Neutrophil (primary cell): ENCODE data around the gene ASIC1.

Experiments
- H3K27ac ChIP-seq: fragments of 200-600 bp; sonication (generic); 2 replicates; pipeline ENCODE4 v1.5.1; 2016; ENCODE audit warnings: mild to moderate bottlenecking, moderate library complexity
- H3K27me3 ChIP-seq: fragments of 200-600 bp; sonication (generic); 2 replicates; pipeline ENCODE4 v1.6.0; 2016; ENCODE audit warnings: mild to moderate bottlenecking
- H3K36me3 ChIP-seq: fragments of 200-600 bp; sonication (generic); 2 replicates; pipeline ENCODE4 v1.5.1; 2017
- H3K4me1 ChIP-seq, 2 experiments: fragments of 200-600 bp in 1 of 2; sonication (generic) in 1 of 2; 1 replicate in 1 of 2; 2 replicates in 1 of 2; pipeline versions ENCODE4 v1.5.1 to v1.6.1; 2013 to 2016; ENCODE audit warnings: low read depth in 1 of 2, low read length in 1 of 2, mild to moderate bottlenecking in 1 of 2, moderate library complexity in 1 of 2; ENCODE audit not compliant: control insufficient read depth in 1 of 2, insufficient read depth in 1 of 2
- H3K4me3 ChIP-seq, 2 experiments: fragments of 200-600 bp in 1 of 2; sonication (generic) in 1 of 2; 1 replicate in 1 of 2; 2 replicates in 1 of 2; pipeline ENCODE4 v1.5.1; 2013 to 2016; ENCODE audit warnings: low read depth in 1 of 2, low read length in 1 of 2, mild to moderate bottlenecking in 1 of 2, moderate library complexity in 1 of 2
- H3K9me3 ChIP-seq: fragments of 200-600 bp; sonication (generic); 2 replicates; pipeline ENCODE4 v1.5.1; 2016
- TF ChIP-seq, protein P1 (sequence below): fragments of 200-600 bp; sonication (generic); IDR thresholded peaks from 2 replicates; pipeline ENCODE4 v1.5.1; 2016; ENCODE audit warnings: antibody characterized with exemption

Gene ASIC1

GRCh38 chr12:50107416-50108268, 50.2 kb downstream of the ASIC1 start:
- Histone ChIP-seq H3K36me3 (peaks cover 2% of the 10 kb centered on the region), H3K27ac (no peak overlapping the region), H3K9me3 (no peaks in the 10 kb centered on the region), H3K4me3 (no peak overlapping the region), H3K27me3 (peaks cover 6% of the 10 kb centered on the region), H3K4me1 (peaks cover 10 to 12% of the 10 kb centered on the region in 2 experiments)
- TF ChIP-seq, protein P1, sequence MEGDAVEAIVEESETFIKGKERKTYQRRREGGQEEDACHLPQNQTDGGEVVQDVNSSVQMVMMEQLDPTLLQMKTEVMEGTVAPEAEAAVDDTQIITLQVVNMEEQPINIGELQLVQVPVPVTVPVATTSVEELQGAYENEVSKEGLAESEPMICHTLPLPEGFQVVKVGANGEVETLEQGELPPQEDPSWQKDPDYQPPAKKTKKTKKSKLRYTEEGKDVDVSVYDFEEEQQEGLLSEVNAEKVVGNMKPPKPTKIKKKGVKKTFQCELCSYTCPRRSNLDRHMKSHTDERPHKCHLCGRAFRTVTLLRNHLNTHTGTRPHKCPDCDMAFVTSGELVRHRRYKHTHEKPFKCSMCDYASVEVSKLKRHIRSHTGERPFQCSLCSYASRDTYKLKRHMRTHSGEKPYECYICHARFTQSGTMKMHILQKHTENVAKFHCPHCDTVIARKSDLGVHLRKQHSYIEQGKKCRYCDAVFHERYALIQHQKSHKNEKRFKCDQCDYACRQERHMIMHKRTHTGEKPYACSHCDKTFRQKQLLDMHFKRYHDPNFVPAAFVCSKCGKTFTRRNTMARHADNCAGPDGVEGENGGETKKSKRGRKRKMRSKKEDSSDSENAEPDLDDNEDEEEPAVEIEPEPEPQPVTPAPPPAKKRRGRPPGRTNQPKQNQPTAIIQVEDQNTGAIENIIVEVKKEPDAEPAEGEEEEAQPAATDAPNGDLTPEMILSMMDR: no peak

GRCh38 chr12:50109319-50109718, 51.9 kb downstream of the ASIC1 start:
- Histone ChIP-seq H3K4me1 (peaks cover 10 to 17% of the 10 kb centered on the region in 2 experiments), H3K36me3 (no peaks in the 10 kb centered on the region), H3K27me3 (no peaks in the 10 kb centered on the region), H3K4me3 (no peak overlapping the region), H3K9me3 (no peaks in the 10 kb centered on the region), H3K27ac (no peak overlapping the region)
- TF ChIP-seq, protein P1: no peak

GRCh38 chr12:50110127-50110761, 52.8 kb downstream of the ASIC1 start:
- TF ChIP-seq, protein P1: no peak
- Histone ChIP-seq H3K4me1 (peaks cover 10 to 17% of the 10 kb centered on the region in 2 experiments), H3K9me3 (no peaks in the 10 kb centered on the region), H3K4me3 (no peak overlapping the region), H3K27me3 (no peaks in the 10 kb centered on the region), H3K36me3 (no peaks in the 10 kb centered on the region), H3K27ac (no peak overlapping the region)

DNA sequence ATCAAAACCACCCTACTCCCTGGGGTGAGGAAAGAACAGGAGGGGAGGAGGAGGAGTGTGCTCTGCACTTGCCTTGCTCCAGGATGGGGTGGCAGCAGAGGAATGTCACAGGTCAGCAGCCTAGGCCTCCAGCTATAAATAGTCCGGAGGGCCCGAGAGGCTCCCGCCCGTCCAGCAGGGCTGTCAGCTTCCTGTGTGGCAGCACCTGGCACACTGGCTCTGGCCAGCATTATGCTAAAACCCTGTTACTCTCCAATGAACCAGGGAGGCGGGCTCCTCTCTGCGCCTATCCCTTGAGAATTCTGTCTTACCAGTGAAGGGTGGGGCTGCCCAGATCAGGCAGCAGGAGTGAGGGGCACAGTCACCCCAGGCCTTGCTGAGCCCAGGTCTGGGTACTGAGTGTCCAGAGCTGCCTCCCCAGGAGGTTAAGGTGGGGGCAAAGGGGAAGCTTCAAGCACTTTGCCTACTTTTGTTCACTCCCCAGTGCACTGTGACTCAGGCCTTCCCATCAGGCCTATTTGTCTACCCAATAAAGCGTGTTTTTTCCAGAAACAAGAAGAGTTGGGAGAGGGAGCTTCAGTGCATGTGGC, 53.5 kb downstream of the ASIC1 start:
- H3K36me3 ChIP-seq: no peaks in the 10 kb centered on the region
- H3K27me3 ChIP-seq: no peaks in the 10 kb centered on the region
- H3K4me3 ChIP-seq: peak overlapping the region; percentile 64 to 91
- no peaks in the 10 kb centered on the region for H3K9me3 ChIP-seq
- H3K27ac ChIP-seq: peak overlapping the region; percentile 91
- peaks cover 10 to 17% of the 10 kb centered on the region in 2 experiments for H3K4me1 ChIP-seq
- TF ChIP-seq, protein P1: no peak

- peaks cover 10 to 17% of the 10 kb centered on the region in 2 experiments for H3K4me1 ChIP-seq
- TF ChIP-seq, protein P1: no peak
- H3K27ac ChIP-seq: peak overlapping the region; percentile 91
Observed at GRCh38 chr12:50111395-50111692, 53.9 kb downstream of the ASIC1 start.

More at GRCh38 chr12:50111395-50111692, 53.9 kb downstream of the ASIC1 start:
- no peaks in the 10 kb centered on the region for H3K9me3 ChIP-seq
- H3K36me3 ChIP-seq: peaks cover 3% of the 10 kb centered on the region
- H3K27me3 ChIP-seq: no peaks in the 10 kb centered on the region
- peak overlapping the region; percentile 64 to 91 for H3K4me3 ChIP-seq
